GM12873 (cell line): ENCODE measurements around the gene USP53.

Source experiments
- CTCF ChIP-seq: IDR thresholded peaks from 2 replicates; pipeline ENCODE4 v1.5.1; 2012; ENCODE audit warnings: low read depth, mild to moderate bottlenecking, moderate library complexity, low read length, control low read depth; ENCODE audit not compliant: insufficient read depth; ENCODE audit errors: missing control alignments

The USP53 gene

GRCh38 chr4:119190354-119190753 lies 22.2 kb upstream of the USP53 start:
- TF ChIP-seq CTCF: no peak

GRCh38 chr4:119191505-119191904 lies 21.0 kb upstream of the USP53 start:
- TF ChIP-seq CTCF: no peak

- TF ChIP-seq CTCF: no peak
These were observed 14.7 kb upstream of the USP53 start for GRCh38 chr4:119197772-119198212.

GRCh38 chr4:119204916-119205315 lies 7.6 kb upstream of the USP53 start:
- TF ChIP-seq CTCF: no peak

- TF ChIP-seq CTCF: no peak
These were observed 6.8 kb upstream of the USP53 start for GRCh38 chr4:119205690-119206089.

GRCh38 chr4:119206178-119206577 lies 6.3 kb upstream of the USP53 start:
- TF ChIP-seq CTCF: no peak

GRCh38 chr4:119207051-119207450 lies 5.5 kb upstream of the USP53 start:
- TF ChIP-seq CTCF: no peak
